IMR-90 (cell line): ENCODE measurements around the gene ANKFN1.

ENCODE experiments used
- CEBPB ChIP-seq: IDR thresholded peaks from 2 replicates; pipeline ENCODE4 v1.6.1; 2012; ENCODE audit warnings: low read depth, low read length, improper control_type of control experiment
- CTCF ChIP-seq: conservative IDR thresholded peaks from 2 replicates; pipeline ENCODE4 v1.5.1; 2012; ENCODE audit warnings: mild to moderate bottlenecking, low read depth, low read length, improper control_type of control experiment
- ELK1 ChIP-seq: fragments of 150-350 bp; IDR thresholded peaks from 2 replicates; pipeline ENCODE4 v1.6.1; 2016; ENCODE audit warnings: low read depth, mild to moderate bottlenecking, low read length, moderate library complexity, borderline replicate concordance
- FOS ChIP-seq: fragments of 150-350 bp; IDR thresholded peaks from 2 replicates; pipeline ENCODE4 v1.6.1; 2016; ENCODE audit warnings: low read depth, low read length
- MAFK ChIP-seq: IDR thresholded peaks from 2 replicates; pipeline ENCODE4 v1.6.1; 2012; ENCODE audit warnings: low read depth, low read length, improper control_type of control experiment
- MAZ ChIP-seq: IDR thresholded peaks from 2 replicates; pipeline ENCODE4 v1.6.1; 2012; ENCODE audit warnings: low read depth, mild to moderate bottlenecking, low read length, improper control_type of control experiment, moderate library complexity, borderline replicate concordance
- MXI1 ChIP-seq: IDR thresholded peaks from 2 replicates; pipeline ENCODE4 v1.6.1; 2012; ENCODE audit warnings: low read depth, mild to moderate bottlenecking, low read length, moderate library complexity, borderline replicate concordance
- NFE2L2 ChIP-seq: fragments of 150-350 bp; IDR thresholded peaks from 2 replicates; pipeline ENCODE4 v1.6.1; 2016; ENCODE audit warnings: low read depth, mild to moderate bottlenecking, low read length
- POLR2A ChIP-seq: IDR thresholded peaks from 2 replicates; pipeline ENCODE4 v1.6.1; 2012; ENCODE audit warnings: mild to moderate bottlenecking, low read depth, low read length
- RAD21 ChIP-seq: IDR thresholded peaks from 2 replicates; pipeline ENCODE4 v1.6.1; 2012; ENCODE audit warnings: low read length, improper control_type of control experiment
- RCOR1 ChIP-seq: IDR thresholded peaks from 2 replicates; pipeline ENCODE4 v1.6.1; 2012; ENCODE audit warnings: mild to moderate bottlenecking, low read length, improper control_type of control experiment; ENCODE audit not compliant: insufficient replicate concordance
- RFX5 ChIP-seq: IDR thresholded peaks from 2 replicates; pipeline ENCODE4 v1.8.0; 2012; ENCODE audit warnings: low read depth, mild to moderate bottlenecking, low read length, moderate library complexity
- SMC3 ChIP-seq: fragments of 150-350 bp; IDR thresholded peaks from 2 replicates; pipeline ENCODE4 v1.6.1; 2016; ENCODE audit warnings: low read depth, mild to moderate bottlenecking, antibody characterized with exemption, low read length, moderate library complexity
- USF2 ChIP-seq: fragments of 150-350 bp; IDR thresholded peaks from 2 replicates; pipeline ENCODE4 v1.6.1; 2017; ENCODE audit warnings: mild to moderate bottlenecking, antibody characterized with exemption, low read length, low read depth

- no peak for TF ChIP-seq CEBPB
- TF ChIP-seq CTCF = no peak
- no peak for TF ChIP-seq POLR2A
- TF ChIP-seq MXI1 = no peak
- TF ChIP-seq RAD21 = no peak
- no peak for TF ChIP-seq USF2
- TF ChIP-seq MAZ = no peak
- no peak for TF ChIP-seq ELK1
- no peak for TF ChIP-seq RFX5
- TF ChIP-seq MAFK = no peak
- no peak for TF ChIP-seq FOS
- no peak for TF ChIP-seq RCOR1
- TF ChIP-seq NFE2L2 = no peak
- TF ChIP-seq SMC3 = no peak
These were observed at the start of gene ANKFN1 for GRCh38 chr17:56152874-56153602.
